ENCODE measurements around the gene CDC20.

DNA sequence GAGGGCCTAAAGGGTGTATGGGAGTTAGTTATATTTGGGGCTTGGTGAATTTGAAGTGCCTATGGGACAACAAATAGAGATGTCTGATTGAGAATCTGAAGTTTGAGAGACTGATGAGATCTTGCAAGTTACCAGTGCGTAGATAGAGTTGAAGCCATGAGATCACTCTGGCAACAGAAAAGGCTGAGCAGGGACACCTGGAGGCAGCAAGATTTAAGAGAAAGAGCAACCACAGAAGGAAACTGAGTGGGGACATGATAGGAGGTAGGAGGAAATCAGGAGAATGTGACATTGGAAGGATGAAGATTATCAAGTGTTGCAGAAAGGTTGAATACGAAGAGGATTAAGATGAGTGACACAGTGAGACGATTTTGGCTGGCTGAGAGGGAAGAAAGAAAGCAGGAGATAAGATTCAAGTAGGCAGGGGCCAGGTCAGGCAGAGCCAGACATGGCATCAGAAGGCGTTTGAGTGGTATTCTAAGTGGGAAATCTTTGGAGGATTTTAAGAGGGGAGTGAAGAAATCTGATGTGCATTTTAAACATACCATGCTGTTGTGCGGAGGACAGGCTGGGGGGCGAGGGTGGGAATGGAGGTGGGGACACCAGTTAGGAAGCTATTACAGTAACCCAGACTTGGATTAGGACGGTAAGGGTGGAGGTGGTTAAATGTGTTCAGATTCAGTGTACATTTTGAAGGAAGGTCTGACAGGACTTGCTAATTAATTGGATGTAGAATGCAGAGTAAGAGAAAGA is 24.2 kb upstream of the CDC20 start:
- TF ChIP-seq, protein P1, sequence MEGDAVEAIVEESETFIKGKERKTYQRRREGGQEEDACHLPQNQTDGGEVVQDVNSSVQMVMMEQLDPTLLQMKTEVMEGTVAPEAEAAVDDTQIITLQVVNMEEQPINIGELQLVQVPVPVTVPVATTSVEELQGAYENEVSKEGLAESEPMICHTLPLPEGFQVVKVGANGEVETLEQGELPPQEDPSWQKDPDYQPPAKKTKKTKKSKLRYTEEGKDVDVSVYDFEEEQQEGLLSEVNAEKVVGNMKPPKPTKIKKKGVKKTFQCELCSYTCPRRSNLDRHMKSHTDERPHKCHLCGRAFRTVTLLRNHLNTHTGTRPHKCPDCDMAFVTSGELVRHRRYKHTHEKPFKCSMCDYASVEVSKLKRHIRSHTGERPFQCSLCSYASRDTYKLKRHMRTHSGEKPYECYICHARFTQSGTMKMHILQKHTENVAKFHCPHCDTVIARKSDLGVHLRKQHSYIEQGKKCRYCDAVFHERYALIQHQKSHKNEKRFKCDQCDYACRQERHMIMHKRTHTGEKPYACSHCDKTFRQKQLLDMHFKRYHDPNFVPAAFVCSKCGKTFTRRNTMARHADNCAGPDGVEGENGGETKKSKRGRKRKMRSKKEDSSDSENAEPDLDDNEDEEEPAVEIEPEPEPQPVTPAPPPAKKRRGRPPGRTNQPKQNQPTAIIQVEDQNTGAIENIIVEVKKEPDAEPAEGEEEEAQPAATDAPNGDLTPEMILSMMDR (IDR thresholded peaks at IDR 0.05): peak in 2 of 7 experiments; percentile 11 to 17
- no peak for TF ChIP-seq POLR2A (IDR thresholded peaks at IDR 0.05)
